NT2/D1 (cell line): ENCODE results near the gene POLE.

Experiments used
- SUZ12 ChIP-seq: IDR thresholded peaks from 2 replicates; pipeline ENCODE4 v1.6.1; 2011; ENCODE audit not compliant: insufficient read length, insufficient read depth; ENCODE audit errors: extremely low read depth
- YY1 ChIP-seq: IDR thresholded peaks from 2 replicates; pipeline ENCODE4 v1.6.1; 2011; ENCODE audit not compliant: insufficient read length, insufficient read depth

GRCh38 chr12:132729541-132730320 lies 42.6 kb upstream of the POLE start:
- no peak for TF ChIP-seq YY1
- TF ChIP-seq SUZ12, result no peak
